ENCODE measurements around the gene CCDC180. TPM values are rescaled to one million over a fixed set of nuclear protein-coding genes. Genes with fewer than 3 reads are reported as not detected.
"Not testable (repeated sequence)": the region's sequence is repeated elsewhere in the genome, so short reads cannot be mapped to it uniquely, and the experiment has no call there.

CCDC180 gene
- total RNA-seq (2014; rRNA removed; shearing (Covaris generic)) = 0.13 TPM in 1 of 2 replicates, not detected in the other
- 1.2 and 1.8 TPM in 2 replicates for total RNA-seq (2022)
- not detected for Bru-seq, nascent RNA
- BruChase-seq, experiment 1, labeled RNA remaining after a 6-hour chase = percentile 6 among the genes with signal in this experiment
- percentile 26 among the genes with signal in this experiment for BruChase-seq, experiment 2, labeled RNA remaining after a 2-hour chase
- long read RNA-seq = 0 reads

DNA sequence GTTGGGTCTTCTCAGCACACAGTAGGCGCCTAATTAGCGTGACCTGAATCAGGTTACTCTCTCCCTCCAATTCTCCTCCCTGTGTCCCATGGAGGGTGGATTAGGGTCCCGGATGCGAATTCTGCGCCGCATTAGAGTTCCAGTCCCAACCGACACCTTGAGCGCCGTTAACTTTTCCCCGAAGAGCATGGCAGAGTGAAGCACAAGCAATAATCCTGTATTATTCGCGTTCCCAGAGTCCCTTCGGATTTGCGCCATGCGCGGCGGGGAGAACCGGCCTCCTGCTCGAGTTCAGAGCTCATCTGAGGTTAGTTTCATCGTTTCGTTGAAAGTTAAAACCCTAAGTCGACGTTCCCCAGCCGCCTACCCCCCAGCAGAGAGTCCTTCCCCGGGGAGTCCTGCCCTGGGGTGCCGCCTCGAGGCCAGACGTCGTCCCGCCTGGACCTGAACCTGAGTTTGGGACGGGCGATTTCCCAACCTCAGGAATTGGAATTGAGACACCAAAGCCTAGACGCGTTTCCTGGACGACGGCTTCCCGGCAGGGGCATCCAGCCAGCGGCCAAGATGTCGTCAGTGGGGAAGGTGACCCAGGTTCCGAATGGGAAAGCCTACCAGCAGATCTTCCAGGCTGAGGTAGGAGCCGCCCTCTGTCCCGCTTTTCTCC is at the start of gene CCDC180:
Gene CCDC180 (plus strand): TSS at position 160 of the 664 bp plus-strand sequence. CDS start 405 bp downstream, at position 565.
- H3K4me3 ChIP-seq (ENCODE audit: low read depth, low read length, poor library complexity, severe bottlenecking) = no peak within 1 kb of the TSS
- H3K4me1 ChIP-seq (ENCODE audit: insufficient read depth, low read length, poor library complexity, severe bottlenecking) = no peaks in the 10 kb centered on the region
- no peaks in the 10 kb centered on the region for H4K20me1 ChIP-seq (ENCODE audit: insufficient read depth, low read length)
- TF ChIP-seq CTCF (conservative IDR thresholded peaks at IDR 0.05; ENCODE audit: low read length) (no peak), EZH2phosphoT487 (IDR thresholded peaks at IDR 0.05; ENCODE audit: borderline replicate concordance, low read depth, low read length) (no peak)
- ChIA-PET POLR2A (no interaction called here), CTCF (ENCODE audit: unreplicated experiment) (no interaction called here)
- no peaks in the 10 kb centered on the region for H3K79me2 ChIP-seq (ENCODE audit: insufficient read depth, low read depth, low read length)
- no peaks in the 10 kb centered on the region for H3K36me3 ChIP-seq (ENCODE audit: insufficient read depth, low read length)
- no peak within 1 kb of the TSS for H3K4me2 ChIP-seq (ENCODE audit: low read length)
- no peak for DNase-seq (ENCODE audit: low spot score)
- H3K27ac ChIP-seq (ENCODE audit: low read depth, low read length, poor library complexity, severe bottlenecking) = no peak within 1 kb of the TSS
- no TSS peak for BruUV-seq (replicated peaks)
- no peaks in the 10 kb centered on the region for H3K9me2 ChIP-seq (ENCODE audit: insufficient read depth, low read length)
- H2AFZ ChIP-seq (ENCODE audit: low read length) = no peak within 1 kb of the TSS
- H3K9me3 ChIP-seq (ENCODE audit: low read length) = no peaks in the 10 kb centered on the region
- intact Hi-C loops (cut with micrococcal nuclease; ENCODE audit: unreplicated experiment) = no loop called here

DNA sequence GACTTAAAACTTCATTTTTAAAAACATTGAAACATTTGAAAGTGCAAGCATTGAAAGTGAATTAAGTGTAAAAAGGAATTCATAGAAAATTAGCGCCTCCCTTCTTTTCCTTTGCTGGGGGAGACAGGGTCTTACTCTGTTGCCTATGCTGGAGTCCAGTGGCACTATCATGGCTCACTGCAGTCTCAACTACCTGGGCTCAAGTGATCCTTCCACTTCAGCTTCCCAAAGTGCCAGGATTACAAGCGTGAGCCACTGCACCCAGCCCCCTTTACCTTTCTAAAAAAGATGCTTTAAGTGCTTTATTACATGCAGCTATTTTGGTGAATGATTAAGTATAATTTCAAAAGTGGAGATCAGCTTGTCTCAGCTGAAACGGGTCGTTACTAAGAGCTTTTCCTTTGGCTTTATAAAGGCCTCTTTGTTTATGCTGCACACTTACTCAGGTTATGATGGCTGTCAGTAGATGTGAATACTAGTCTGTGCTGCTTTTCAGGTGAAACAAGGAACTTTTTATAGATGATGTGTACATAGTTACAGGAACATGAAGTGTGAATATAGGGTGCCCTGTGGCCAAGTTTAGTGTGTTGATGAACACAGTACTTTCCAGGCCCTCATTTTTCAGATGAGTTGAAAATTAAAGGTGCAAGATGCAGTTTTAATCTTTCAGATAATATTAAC is 47.5 kb upstream of the CCDC180 start:
- H3K27ac ChIP-seq (ENCODE audit: low read depth, low read length, poor library complexity, severe bottlenecking); H3K79me2 ChIP-seq (ENCODE audit: insufficient read depth, low read depth, low read length); H2AFZ ChIP-seq (ENCODE audit: low read length); DNase-seq (ENCODE audit: low spot score); H3K9me3 ChIP-seq (ENCODE audit: low read length); H3K4me3 ChIP-seq (ENCODE audit: low read depth, low read length, poor library complexity, severe bottlenecking); intact Hi-C loops (cut with micrococcal nuclease; ENCODE audit: unreplicated experiment); H3K4me2 ChIP-seq (ENCODE audit: low read length); H3K9me2 ChIP-seq (ENCODE audit: insufficient read depth, low read length); H4K20me1 ChIP-seq (ENCODE audit: insufficient read depth, low read length); H3K4me1 ChIP-seq (ENCODE audit: insufficient read depth, low read length, poor library complexity, severe bottlenecking); BruUV-seq (replicated peaks); H3K36me3 ChIP-seq (ENCODE audit: insufficient read depth, low read length); CTCF ChIA-PET (ENCODE audit: unreplicated experiment); POLR2A ChIA-PET: not testable (repeated sequence)

- no peaks in the 10 kb centered on the region for H3K9me2 ChIP-seq (ENCODE audit: insufficient read depth, low read length)
- no peaks in the 10 kb centered on the region for H3K4me1 ChIP-seq (ENCODE audit: insufficient read depth, low read length, poor library complexity, severe bottlenecking)
- CTCF ChIA-PET (ENCODE audit: unreplicated experiment) = no interaction called here
- H2AFZ ChIP-seq (ENCODE audit: low read length) = no peak overlapping the region
- no peaks in the 10 kb centered on the region for H3K36me3 ChIP-seq (ENCODE audit: insufficient read depth, low read length)
- no peak overlapping the region for H3K27ac ChIP-seq (ENCODE audit: low read depth, low read length, poor library complexity, severe bottlenecking)
- H4K20me1 ChIP-seq (ENCODE audit: insufficient read depth, low read length) = no peaks in the 10 kb centered on the region
- BruUV-seq (replicated peaks) = no TSS peak
- intact Hi-C loops (cut with micrococcal nuclease; ENCODE audit: unreplicated experiment) = no loop called here
- no peaks in the 10 kb centered on the region for H3K9me3 ChIP-seq (ENCODE audit: low read length)
- no peak overlapping the region for H3K4me3 ChIP-seq (ENCODE audit: low read depth, low read length, poor library complexity, severe bottlenecking)
- TF ChIP-seq EZH2phosphoT487 (IDR thresholded peaks at IDR 0.05; ENCODE audit: borderline replicate concordance, low read depth, low read length) (no peak), CTCF (conservative IDR thresholded peaks at IDR 0.05; ENCODE audit: low read length) (no peak)
- H3K79me2 ChIP-seq (ENCODE audit: insufficient read depth, low read depth, low read length) = no peaks in the 10 kb centered on the region
- POLR2A ChIA-PET = interaction anchor here (1.2 kb wide), 1 partner anchor 9 kb away, joined by 3 read pairs; no protein-coding TSS in a partner anchor
- no peak overlapping the region for H3K4me2 ChIP-seq (ENCODE audit: low read length)
- no peak for DNase-seq (ENCODE audit: low spot score)
Measured at GRCh38 chr9:97271292-97271691, 36.2 kb upstream of the CCDC180 start.

All from OCI-LY7 (cell line).